ENCODE data around the gene SLC8B1.

Gene SLC8B1

GRCh38 chr12:113334786-113335539 is at the start of gene SLC8B1:
Gene SLC8B1 (minus strand): TSS chr12:113335109. CDS start chr12:113332878, 2,231 bp downstream.
- peak; percentile 66 for DNase-seq

- no peak for DNase-seq
Observed at GRCh38 chr12:113382206-113382605, 47.3 kb upstream of the SLC8B1 start.

- DNase-seq: no peak
Observed at GRCh38 chr12:113381220-113381619, 46.3 kb upstream of the SLC8B1 start.

GRCh38 chr12:113378291-113378690 is 43.4 kb upstream of the SLC8B1 start:
- no peak for DNase-seq

GRCh38 chr12:113374823-113375428 is 40.0 kb upstream of the SLC8B1 start:
- no peak for DNase-seq

- DNase-seq: no peak
Observed at GRCh38 chr12:113373969-113374368, 39.1 kb upstream of the SLC8B1 start.

- DNase-seq: no peak
Observed at GRCh38 chr12:113373440-113373839, 38.5 kb upstream of the SLC8B1 start.

- DNase-seq: no peak
Observed at GRCh38 chr12:113372371-113372770, 37.5 kb upstream of the SLC8B1 start.

- no peak for DNase-seq
Observed at GRCh38 chr12:113371808-113372207, 36.9 kb upstream of the SLC8B1 start.

GRCh38 chr12:113370923-113371682 is 36.2 kb upstream of the SLC8B1 start:
- DNase-seq: no peak

GRCh38 chr12:113369391-113369985 is 34.6 kb upstream of the SLC8B1 start:
- no peak for DNase-seq

- no peak for DNase-seq
Observed at GRCh38 chr12:113368331-113368730, 33.4 kb upstream of the SLC8B1 start.

- no peak for DNase-seq
Observed at GRCh38 chr12:113366827-113367226, 31.9 kb upstream of the SLC8B1 start.

GRCh38 chr12:113365639-113366395 is 30.9 kb upstream of the SLC8B1 start:
- no peak for DNase-seq

- no peak for DNase-seq
Observed at GRCh38 chr12:113364698-113365097, 29.8 kb upstream of the SLC8B1 start.

GRCh38 chr12:113361574-113362370 is 26.9 kb upstream of the SLC8B1 start:
- DNase-seq: no peak

GRCh38 chr12:113359939-113360748 is 25.2 kb upstream of the SLC8B1 start:
- no peak for DNase-seq

- no peak for DNase-seq
Observed at GRCh38 chr12:113359133-113359938, 24.4 kb upstream of the SLC8B1 start.

GRCh38 chr12:113358381-113359132 is 23.6 kb upstream of the SLC8B1 start, which contains the start of gene PLBD2:
Gene PLBD2 (plus strand): TSS chr12:113358587. CDS start chr12:113358601, 14 bp downstream.
- peak; percentile 75 for DNase-seq
